Measurements from ENCODE around the gene BSN.

BSN gene

DNA sequence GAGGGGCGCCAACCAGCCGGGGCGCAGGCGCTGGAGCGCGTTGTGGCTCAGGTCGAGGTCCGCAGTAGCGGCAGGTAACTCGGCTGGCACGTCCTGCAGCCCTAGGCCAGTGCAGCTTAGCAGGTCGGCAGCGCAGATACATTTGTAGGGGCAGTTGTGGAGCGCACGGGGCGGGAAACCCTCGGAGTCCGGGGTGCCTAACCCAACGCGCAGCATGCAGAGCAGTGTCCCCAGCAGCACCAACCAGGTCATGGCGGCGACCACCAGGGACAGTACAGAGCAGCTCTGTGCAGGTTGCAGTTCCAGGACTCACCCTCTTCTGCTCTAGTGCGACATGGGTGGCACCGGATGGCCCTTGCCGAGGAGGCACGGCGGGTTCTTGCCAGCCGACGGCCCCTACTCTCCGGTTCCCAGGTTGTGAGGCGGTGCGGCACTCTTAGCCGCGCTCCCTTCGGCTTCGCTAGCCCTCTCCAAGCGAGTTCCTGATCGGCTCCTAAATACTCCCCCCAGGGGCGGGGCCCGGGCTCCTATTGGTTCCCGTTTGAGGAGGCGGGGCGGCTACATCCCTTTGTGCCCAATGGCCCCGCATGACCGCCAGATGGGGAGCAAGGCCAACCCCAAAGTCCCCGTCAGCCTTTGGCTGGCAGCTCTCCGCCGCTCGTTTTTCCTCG is 165.1 kb downstream of the BSN start, which contains the start of gene AMIGO3:
Gene AMIGO3, minus strand, starts transcription at position 471 of the 671 bp plus-strand sequence. Its CDS starts 219 bp downstream, at position 252.
- DNase-seq: peak; percentile 90

Data from NCI-H226 (cell line).